ENCODE measurements around the gene RTP5. TPM values are rescaled to one million over a fixed set of nuclear protein-coding genes. Genes with fewer than 3 reads are reported as not detected.

Gene RTP5
- total and polyA plus RNA-seq, 3 experiments from 2014 or later, result 0.11 to 0.23 (median 0.18) TPM

- POLR2A ChIA-PET, result interaction anchor here (0.6 to 2.6 kb wide), 5 partner anchors 8 to 167 kb away, joined by 3 to 30 read pairs (median 14); partner anchors contain the start of genes ING5 and PDCD1
- H3K9me3 Mint-ChIP-seq, result peaks cover 0 to 2% (median 0%) of the 10 kb centered on the region in 5 donors
- peaks cover 0 to 7% of the 10 kb centered on the region in 2 donors for H3K27me3 Mint-ChIP-seq
Measured at GRCh38 chr2:241866790-241867645, 2.5 kb upstream of the RTP5 start.

DNA sequence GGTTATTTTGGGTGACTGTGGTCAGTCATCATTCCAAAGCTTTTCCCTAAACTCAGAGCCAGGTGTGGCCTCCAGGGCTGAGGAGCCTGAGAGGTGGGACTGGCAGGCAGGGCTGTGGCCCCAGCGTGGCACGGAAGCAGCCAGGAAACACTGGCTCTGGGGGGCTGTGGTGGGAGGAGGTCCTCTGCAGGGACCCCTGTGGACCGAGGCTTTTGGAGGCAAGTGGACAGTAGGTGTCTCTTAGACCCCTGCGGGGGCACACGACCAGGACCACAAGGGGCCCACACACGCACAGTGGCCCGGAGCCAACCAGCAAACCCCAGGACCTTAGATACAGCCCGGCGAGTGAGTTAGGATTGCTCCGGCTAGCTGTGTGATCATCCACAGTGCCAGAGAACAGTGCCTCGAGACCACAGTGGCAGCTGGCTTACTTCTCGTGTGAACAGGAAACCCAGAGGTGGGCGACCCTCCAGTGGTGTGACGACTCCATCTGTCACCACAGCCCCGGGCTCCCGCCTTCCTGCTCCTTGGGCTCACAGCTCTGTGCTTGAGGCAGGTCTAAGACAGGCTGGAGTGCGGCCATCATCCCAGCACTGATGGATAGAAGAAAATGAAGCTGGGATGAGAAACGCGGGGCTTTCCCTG, 1.6 kb upstream of the RTP5 start:
- Mint-ChIP-seq H3K27ac (peak overlapping the region; percentile 86 to 100 (median 96)), H3K9me3 (peaks cover 0 to 2% (median 0%) of the 10 kb centered on the region in 5 donors), H3K27me3 (peaks cover 0 to 7% of the 10 kb centered on the region in 2 donors), H3K36me3 (peaks cover 0 to 4% (median 0%) of the 10 kb centered on the region in 3 donors), H3K4me3 (peak overlapping the region; percentile 65 to 87 (median 78)), H3K4me1 (peaks cover 66 to 89% (median 69%) of the 10 kb centered on the region in 3 donors)
- H3K4me1 ChIP-seq (ENCODE audit: insufficient read depth, low read length), result peaks cover 94% of the 10 kb centered on the region
- no peaks in the 10 kb centered on the region for H3K36me3 ChIP-seq (ENCODE audit: insufficient read depth, low read length)
- POLR2A ChIA-PET, result interaction anchor here (0.6 to 2.6 kb wide), 7 partner anchors 9 to 180 kb away, joined by 3 to 30 read pairs (median 14); partner anchors contain the start of genes ING5 and PDCD1
- no peaks in the 10 kb centered on the region for H3K9me3 ChIP-seq (ENCODE audit: low read length)
- DNase-seq, result peak; percentile 64 to 87 (median 69)
- H3K4me3 ChIP-seq (ENCODE audit: low read length), result peak overlapping the region; percentile 40
- H3K27me3 ChIP-seq (ENCODE audit: insufficient read depth, low read length, poor library complexity, severe bottlenecking), result no peaks in the 10 kb centered on the region
- peak overlapping the region; percentile 74 for H3K27ac ChIP-seq (ENCODE audit: low read depth, low read length)
- CTCF ChIA-PET, result interaction anchor here (0.8 to 3.7 kb wide), 8 partner anchors 10 to 143 kb away, joined by 3 to 35 read pairs (median 6); partner anchors contain the start of genes D2HGDH and PDCD1

More at GRCh38 chr2:241866790-241867645, 2.5 kb upstream of the RTP5 start:
- Mint-ChIP-seq H3K4me3 (peak overlapping the region; percentile 65 to 87 (median 78)), H3K27ac (peak overlapping the region; percentile 86 to 100 (median 96)), H3K4me1 (peaks cover 67 to 89% (median 78%) of the 10 kb centered on the region in 3 donors), H3K36me3 (peaks cover 0 to 4% (median 0%) of the 10 kb centered on the region in 3 donors)
- Histone ChIP-seq H3K27ac (ENCODE audit: low read depth, low read length) (peak overlapping the region; percentile 74), H3K9me3 (ENCODE audit: low read length) (no peaks in the 10 kb centered on the region), H3K4me3 (ENCODE audit: low read length) (peak overlapping the region; percentile 40), H3K36me3 (ENCODE audit: insufficient read depth, low read length) (no peaks in the 10 kb centered on the region), H3K27me3 (ENCODE audit: insufficient read depth, low read length, poor library complexity, severe bottlenecking) (no peaks in the 10 kb centered on the region), H3K4me1 (ENCODE audit: insufficient read depth, low read length) (peaks cover 93% of the 10 kb centered on the region)
- no peak for DNase-seq
- CTCF ChIA-PET, result interaction anchor here (0.8 to 3.7 kb wide), 6 partner anchors 9 to 142 kb away, joined by 3 to 35 read pairs (median 10); partner anchors contain the start of genes D2HGDH and PDCD1

GRCh38 chr2:241868661-241869081, 858 bp upstream of the RTP5 start:
- Mint-ChIP-seq H3K27ac (peak overlapping the region; percentile 86 to 100 (median 96)), H3K27me3 (peaks cover 0 to 7% of the 10 kb centered on the region in 2 donors), H3K36me3 (peaks cover 0 to 4% (median 0%) of the 10 kb centered on the region in 3 donors), H3K9me3 (peaks cover 0 to 2% (median 0%) of the 10 kb centered on the region in 5 donors), H3K4me3 (peak overlapping the region; percentile 65 to 87 (median 78)), H3K4me1 (peaks cover 61 to 84% (median 61%) of the 10 kb centered on the region in 3 donors)
- ChIA-PET CTCF (interaction anchor here (0.8 to 3.7 kb wide), 8 partner anchors 10 to 134 kb away, joined by 3 to 35 read pairs (median 6); partner anchors contain the start of genes D2HGDH and PDCD1), POLR2A (interaction anchor here (0.9 to 2.6 kb wide), 7 partner anchors 9 to 181 kb away, joined by 3 to 30 read pairs (median 14); partner anchors contain the start of genes ING5 and PDCD1)
- Histone ChIP-seq H3K27me3 (ENCODE audit: insufficient read depth, low read length, poor library complexity, severe bottlenecking) (no peaks in the 10 kb centered on the region), H3K36me3 (ENCODE audit: insufficient read depth, low read length) (no peaks in the 10 kb centered on the region), H3K9me3 (ENCODE audit: low read length) (no peaks in the 10 kb centered on the region), H3K27ac (ENCODE audit: low read depth, low read length) (peak overlapping the region; percentile 74), H3K4me3 (ENCODE audit: low read length) (peak overlapping the region; percentile 40), H3K4me1 (ENCODE audit: insufficient read depth, low read length) (peaks cover 87% of the 10 kb centered on the region)
- peak in 4 of 5 donors; percentile 33 to 74 (median 58) for DNase-seq

- peak overlapping the region in 1 of 8 donors; percentile 91 for H3K27ac Mint-ChIP-seq
- peaks cover 47 to 74% (median 49%) of the 10 kb centered on the region in 3 donors for H3K4me1 Mint-ChIP-seq
- DNase-seq, result no peak
- CTCF ChIA-PET, result interaction anchor here (0.9 to 1.5 kb wide), 3 partner anchors 8 to 137 kb away, joined by 3 to 5 read pairs (median 3); partner anchors contain the start of gene PDCD1
- H3K36me3 Mint-ChIP-seq, result peaks cover 0 to 3% (median 0%) of the 10 kb centered on the region in 3 donors
- POLR2A ChIA-PET, result no interaction called here
- Histone ChIP-seq H3K27me3 (ENCODE audit: insufficient read depth, low read length, poor library complexity, severe bottlenecking) (no peaks in the 10 kb centered on the region), H3K9me3 (ENCODE audit: low read length) (no peaks in the 10 kb centered on the region), H3K27ac (ENCODE audit: low read depth, low read length) (no peak overlapping the region), H3K36me3 (ENCODE audit: insufficient read depth, low read length) (no peaks in the 10 kb centered on the region), H3K4me3 (ENCODE audit: low read length) (no peak overlapping the region), H3K4me1 (ENCODE audit: insufficient read depth, low read length) (peaks cover 73% of the 10 kb centered on the region)
- peaks cover 0 to 2% (median 0%) of the 10 kb centered on the region in 5 donors for H3K9me3 Mint-ChIP-seq
- H3K27me3 Mint-ChIP-seq, result peaks cover 0 to 6% of the 10 kb centered on the region in 2 donors
- H3K4me3 Mint-ChIP-seq, result no peak overlapping the region
Measured at GRCh38 chr2:241870081-241870541, 582 bp downstream of the RTP5 start.

GRCh38 chr2:241870611-241871537, 1.3 kb downstream of the RTP5 start:
- no peak overlapping the region for H3K4me3 ChIP-seq (ENCODE audit: low read length)
- Mint-ChIP-seq H3K27me3 (peaks cover 0 to 3% of the 10 kb centered on the region in 2 donors), H3K4me1 (peaks cover 43 to 73% (median 45%) of the 10 kb centered on the region in 3 donors), H3K36me3 (no peaks in the 10 kb centered on the region), H3K4me3 (peak overlapping the region; percentile 43 to 94 (median 82)), H3K27ac (peak overlapping the region; percentile 91 to 99 (median 98)), H3K9me3 (peaks cover 0 to under 1% (median 0%) of the 10 kb centered on the region in 5 donors)
- H3K36me3 ChIP-seq (ENCODE audit: insufficient read depth, low read length), result no peaks in the 10 kb centered on the region
- CTCF ChIA-PET, result interaction anchor here (0.6 to 1.5 kb wide), 4 partner anchors 8 to 138 kb away, joined by 3 to 5 read pairs (median 3); partner anchors contain the start of gene PDCD1
- H3K9me3 ChIP-seq (ENCODE audit: low read length), result no peaks in the 10 kb centered on the region
- no peaks in the 10 kb centered on the region for H3K27me3 ChIP-seq (ENCODE audit: insufficient read depth, low read length, poor library complexity, severe bottlenecking)
- H3K27ac ChIP-seq (ENCODE audit: low read depth, low read length), result peak overlapping the region; percentile 31
- DNase-seq, result peak; percentile 36 to 82 (median 60)
- peaks cover 65% of the 10 kb centered on the region for H3K4me1 ChIP-seq (ENCODE audit: insufficient read depth, low read length)
- POLR2A ChIA-PET, result no interaction called here

DNA sequence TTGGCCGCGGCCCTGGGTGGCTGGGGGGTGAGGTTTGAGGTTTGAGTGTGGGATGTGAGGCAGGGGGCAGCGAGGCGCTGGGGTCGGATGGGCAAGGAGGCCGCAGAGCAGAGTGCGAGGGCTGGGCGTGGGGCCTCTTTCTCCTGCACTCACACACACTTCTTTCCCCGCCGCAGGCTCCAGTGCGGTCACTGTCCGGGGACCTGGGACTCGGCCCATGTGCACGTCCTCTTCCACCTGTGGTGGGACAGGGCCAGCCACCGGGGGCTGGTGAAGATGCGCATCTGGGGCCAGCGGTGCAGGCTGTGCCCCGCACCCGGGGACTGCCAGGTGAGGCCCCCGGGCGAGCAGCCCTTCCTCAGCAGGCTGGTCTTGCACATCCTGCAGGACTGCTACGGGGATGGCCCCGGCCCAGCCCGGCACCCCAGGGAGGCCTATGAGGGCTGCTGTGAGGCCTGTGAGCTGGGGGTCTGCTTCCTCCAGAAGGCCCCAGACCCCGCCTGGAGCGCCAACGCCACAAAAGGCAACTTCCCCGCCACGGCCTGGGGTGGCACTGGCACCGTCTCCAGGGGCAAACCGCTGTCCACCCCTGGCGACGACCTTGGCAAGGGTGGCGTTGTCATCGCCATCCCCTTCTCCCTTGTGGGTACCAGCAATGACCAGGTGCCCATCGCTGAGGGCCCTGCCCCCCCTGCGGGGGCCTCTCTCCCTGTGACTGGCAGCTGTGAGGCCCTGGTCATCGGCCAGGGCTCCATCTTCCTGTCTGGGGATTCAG, 2.2 kb downstream of the RTP5 start:
- H3K36me3 Mint-ChIP-seq, result no peaks in the 10 kb centered on the region
- peaks cover 59% of the 10 kb centered on the region for H3K4me1 ChIP-seq (ENCODE audit: insufficient read depth, low read length)
- no peak overlapping the region for H3K27ac ChIP-seq (ENCODE audit: low read depth, low read length)
- no peaks in the 10 kb centered on the region for H3K36me3 ChIP-seq (ENCODE audit: insufficient read depth, low read length)
- peaks cover 42 to 67% (median 42%) of the 10 kb centered on the region in 3 donors for H3K4me1 Mint-ChIP-seq
- H3K9me3 ChIP-seq (ENCODE audit: low read length), result no peaks in the 10 kb centered on the region
- H3K4me3 Mint-ChIP-seq, result peak overlapping the region; percentile 43 to 94 (median 82)
- ChIA-PET POLR2A (no interaction called here), CTCF (no interaction called here)
- H3K27ac Mint-ChIP-seq, result peak overlapping the region; percentile 91 to 99 (median 98)
- DNase-seq, result no peak
- no peak overlapping the region for H3K4me3 ChIP-seq (ENCODE audit: low read length)
- no peaks in the 10 kb centered on the region for H3K9me3 Mint-ChIP-seq
- no peaks in the 10 kb centered on the region for H3K27me3 ChIP-seq (ENCODE audit: insufficient read depth, low read length, poor library complexity, severe bottlenecking)
- peaks cover 0 to 3% of the 10 kb centered on the region in 2 donors for H3K27me3 Mint-ChIP-seq

Measured in CD8-positive, alpha-beta memory T cell (primary cell).